A172 (cell line): ENCODE data around the gene MAJIN. TPM values are rescaled to one million over a fixed set of nuclear protein-coding genes. Genes with fewer than 3 reads are reported as not detected.

Source experiments
- DNase-seq: peaks from one replicate; pipeline ENCODE4 v3.0.0-alpha.2; 2015; ENCODE audit warnings: low spot score
- total RNA-seq: library from RNA; depleted of rRNA; stranded (reverse); fragments of >200 nt; shearing (Covaris generic); gene quantifications from 2 replicates; pipeline ENCODE4 v1.2.3, GENCODE V29; 2014

The MAJIN gene
- total RNA-seq, 1 experiment from 2014 or later: not detected

DNA sequence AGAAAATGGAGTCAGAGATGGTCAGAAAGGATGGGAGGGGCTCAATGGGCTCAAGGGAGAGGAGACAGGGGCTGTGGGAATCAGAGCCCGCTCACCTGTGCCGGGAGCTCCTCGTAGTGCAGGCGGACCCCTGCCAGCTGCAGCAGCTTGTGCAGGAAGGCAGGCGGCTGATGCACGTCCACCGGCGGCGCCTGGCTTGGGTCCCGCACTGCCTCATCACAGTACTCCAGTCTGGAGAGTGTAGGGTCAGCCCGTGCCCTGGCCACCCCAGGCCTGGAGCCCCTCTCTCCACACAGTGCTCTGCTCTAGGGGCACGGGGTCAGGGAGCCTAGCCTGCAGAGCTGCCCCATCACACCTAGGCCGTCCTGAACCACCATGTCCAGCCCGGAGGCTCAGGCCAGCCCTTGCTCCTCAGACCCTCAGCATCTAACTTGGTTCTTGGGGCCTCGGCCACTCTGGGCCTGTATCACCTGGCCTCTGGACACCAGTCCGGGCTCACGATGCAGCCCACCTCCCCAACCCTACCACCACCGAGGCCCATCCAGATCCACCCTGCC lies 58.7 kb downstream of the MAJIN start:
- DNase-seq: no peak

DNA sequence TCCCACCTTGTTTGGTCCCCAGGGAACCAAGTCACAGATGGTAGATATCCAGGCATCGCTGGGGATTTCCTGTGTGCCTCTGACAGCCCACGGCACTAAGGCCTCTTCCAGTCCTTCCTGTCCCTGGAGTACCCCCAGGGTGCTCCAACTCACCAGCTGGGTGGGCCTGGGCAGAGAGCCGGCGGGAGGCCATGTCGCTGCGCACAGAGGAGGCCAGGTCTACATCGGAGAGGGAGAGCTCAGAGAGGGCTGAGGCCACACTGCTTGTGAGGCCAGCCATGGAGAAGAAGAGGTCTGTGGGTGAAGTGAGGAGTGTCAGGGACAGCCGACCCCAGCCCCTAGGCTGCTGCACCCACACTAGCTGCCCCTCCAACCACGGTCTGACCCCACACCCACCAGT lies 60.2 kb downstream of the MAJIN start:
- no peak for DNase-seq

DNA sequence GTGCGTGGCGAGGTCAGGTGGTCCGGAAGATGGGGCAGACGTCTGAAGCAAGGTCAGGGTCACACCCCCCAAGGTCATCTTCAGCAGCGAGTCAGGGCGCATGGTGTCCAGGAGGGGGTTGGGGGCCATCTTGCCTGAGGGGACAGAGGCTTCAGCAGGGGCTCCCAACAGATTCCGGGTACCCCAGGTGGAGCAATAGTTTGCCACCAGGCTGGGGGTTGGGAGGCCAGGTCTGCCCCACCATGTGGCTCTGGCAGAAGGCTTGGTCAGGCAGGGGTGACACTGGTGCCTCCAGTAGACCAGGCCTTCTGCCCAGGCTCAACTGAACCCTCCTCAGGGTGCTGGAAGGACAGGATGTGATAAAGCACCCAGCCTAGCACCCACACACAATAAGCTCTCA lies 60.8 kb downstream of the MAJIN start:
- DNase-seq: no peak

- no peak for DNase-seq
These were observed 61.3 kb downstream of the MAJIN start for GRCh38 chr11:64910451-64911093.

DNA sequence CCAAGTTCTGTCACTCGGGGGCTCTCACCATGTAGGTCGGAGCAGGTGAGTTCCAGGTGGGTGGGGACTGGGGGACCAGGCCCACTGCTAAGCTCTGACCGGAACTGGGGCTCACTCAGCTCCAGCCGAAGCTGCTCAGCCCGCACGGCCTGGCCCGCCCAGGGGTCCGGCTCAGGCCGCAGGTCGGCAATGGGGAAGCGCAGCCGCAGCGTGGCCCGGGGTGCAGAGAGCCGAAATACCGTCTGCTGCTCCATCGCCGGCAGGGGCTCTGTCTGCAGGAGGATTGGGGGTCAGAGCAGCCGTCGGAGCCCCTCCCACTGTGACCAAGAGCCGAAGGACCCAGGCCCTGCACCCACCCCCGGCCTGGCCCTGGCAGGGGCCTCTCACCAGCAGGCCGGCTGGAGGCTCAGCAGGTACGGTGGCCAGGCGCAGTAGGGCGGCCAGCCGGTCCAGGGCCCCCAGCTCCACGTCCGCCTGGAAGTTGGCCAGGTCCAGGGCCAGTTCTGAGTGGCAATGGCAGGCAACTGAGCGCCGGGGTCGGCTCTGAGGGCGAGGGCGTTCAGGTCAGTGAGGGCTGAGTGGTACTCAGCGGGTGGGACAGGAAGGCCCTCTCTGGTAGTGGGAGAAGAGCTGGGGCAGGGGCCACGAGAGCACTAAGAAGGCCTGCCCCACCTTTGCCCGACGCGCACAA lies 62.1 kb downstream of the MAJIN start:
- DNase-seq: no peak

DNA sequence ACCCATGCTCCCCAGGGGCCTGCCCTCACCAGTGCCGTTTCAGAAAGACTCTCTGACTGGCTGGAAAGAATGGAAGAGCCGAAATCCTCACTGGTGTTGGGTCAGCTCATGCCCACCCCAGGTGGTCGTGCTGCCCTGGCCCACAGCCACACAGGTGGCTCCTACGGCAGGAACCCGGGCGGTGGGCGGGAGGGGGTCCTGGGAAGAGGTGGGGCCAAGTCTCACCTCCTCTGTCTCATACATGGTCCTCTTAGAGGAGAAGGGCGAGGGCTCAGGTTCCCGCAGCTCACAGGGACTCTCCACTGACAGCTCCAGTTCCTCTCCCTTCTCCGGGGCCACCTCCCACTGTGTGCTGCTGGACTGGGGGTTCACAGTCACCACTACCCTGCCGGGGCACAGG lies 63.1 kb downstream of the MAJIN start:
- no peak for DNase-seq

GRCh38 chr11:64906314-64906635 lies 65.6 kb downstream of the MAJIN start:
- DNase-seq: no peak

DNA sequence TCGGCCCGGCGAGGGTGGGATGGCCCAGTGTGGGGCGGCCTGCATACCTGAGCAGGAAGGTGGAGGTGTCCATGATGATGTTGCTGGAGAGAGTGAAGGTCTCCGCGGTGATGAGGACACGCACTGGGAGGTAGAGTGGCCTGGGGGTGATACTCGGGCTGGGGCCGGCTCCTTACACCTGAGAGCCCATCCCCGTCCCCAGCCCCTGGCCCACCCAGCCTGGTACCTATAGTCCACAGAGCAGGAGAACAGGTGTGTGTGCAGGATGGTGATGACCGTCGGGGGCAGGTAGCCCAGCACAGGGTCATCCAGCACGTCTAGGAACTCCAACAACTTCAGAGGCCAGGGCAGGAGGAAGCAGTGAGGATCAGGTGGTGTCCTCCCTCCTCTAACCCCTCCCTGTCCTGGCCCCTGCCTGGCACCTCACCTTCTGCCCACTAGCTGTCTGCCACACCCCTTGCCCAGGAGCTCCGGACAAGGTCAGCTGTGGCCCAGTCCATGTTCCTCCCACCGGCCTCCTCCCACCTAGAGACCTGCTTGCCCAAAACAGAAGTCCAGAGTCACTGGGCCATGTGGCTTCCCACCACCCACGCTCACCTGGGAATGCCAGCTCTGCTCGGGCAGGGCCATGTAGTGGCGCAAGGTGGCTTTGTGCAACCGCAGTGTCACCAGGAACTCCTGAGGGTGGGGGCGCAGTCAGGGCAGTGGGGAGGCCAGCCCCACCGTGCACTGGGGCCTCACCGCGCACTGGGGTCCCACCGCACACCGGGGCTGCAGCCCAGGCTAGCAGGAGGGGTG lies 66.2 kb downstream of the MAJIN start:
- no peak for DNase-seq

GRCh38 chr11:64903291-64903833 lies 68.5 kb downstream of the MAJIN start:
- no peak for DNase-seq

- no peak for DNase-seq
These were observed 69.6 kb downstream of the MAJIN start for GRCh38 chr11:64902102-64902900.

- DNase-seq: no peak
These were observed 71.1 kb downstream of the MAJIN start for GRCh38 chr11:64900774-64901173.

DNA sequence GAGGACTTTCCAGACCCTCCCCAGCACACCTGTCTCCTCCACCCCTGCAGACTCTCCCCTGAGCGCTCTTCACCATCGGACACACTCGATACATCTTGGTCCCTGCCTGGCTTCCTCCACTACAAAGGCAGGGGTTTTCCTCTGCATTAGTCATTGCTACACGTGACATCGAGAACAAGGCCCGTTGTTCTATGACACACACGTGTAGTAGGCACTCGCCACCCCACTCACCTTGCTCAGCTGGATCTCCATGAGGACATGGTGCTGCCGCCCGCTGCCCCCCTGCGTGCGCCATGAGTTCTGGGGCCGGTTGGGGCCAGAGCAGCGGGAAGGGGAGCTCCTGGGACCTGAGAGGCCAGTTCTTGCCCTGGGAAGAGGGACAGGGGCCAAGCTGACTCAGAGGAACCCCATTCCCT lies 71.6 kb downstream of the MAJIN start:
- DNase-seq: peak; percentile 67

DNA sequence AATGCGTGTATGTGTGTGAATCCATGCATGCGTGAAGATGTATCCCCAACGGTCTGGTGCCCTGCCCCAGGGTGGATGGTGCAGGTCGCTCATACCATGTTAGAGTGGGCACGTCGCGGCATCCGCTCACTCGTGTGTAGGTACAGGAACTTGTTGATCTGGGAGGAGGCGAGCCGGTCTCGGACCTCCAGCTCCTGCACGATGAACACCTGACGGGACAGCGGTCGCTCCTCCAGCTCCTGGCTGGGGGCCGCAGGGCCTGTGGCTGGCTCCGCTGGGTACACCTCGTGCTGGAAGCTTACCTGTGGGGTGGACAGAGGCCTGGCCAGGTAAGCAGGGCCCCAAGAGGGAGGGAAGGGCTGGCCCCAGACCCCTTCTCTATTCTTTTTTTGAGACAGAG lies 73.4 kb downstream of the MAJIN start:
- no peak for DNase-seq

GRCh38 chr11:64898076-64898445 lies 73.8 kb downstream of the MAJIN start:
- no peak for DNase-seq

DNA sequence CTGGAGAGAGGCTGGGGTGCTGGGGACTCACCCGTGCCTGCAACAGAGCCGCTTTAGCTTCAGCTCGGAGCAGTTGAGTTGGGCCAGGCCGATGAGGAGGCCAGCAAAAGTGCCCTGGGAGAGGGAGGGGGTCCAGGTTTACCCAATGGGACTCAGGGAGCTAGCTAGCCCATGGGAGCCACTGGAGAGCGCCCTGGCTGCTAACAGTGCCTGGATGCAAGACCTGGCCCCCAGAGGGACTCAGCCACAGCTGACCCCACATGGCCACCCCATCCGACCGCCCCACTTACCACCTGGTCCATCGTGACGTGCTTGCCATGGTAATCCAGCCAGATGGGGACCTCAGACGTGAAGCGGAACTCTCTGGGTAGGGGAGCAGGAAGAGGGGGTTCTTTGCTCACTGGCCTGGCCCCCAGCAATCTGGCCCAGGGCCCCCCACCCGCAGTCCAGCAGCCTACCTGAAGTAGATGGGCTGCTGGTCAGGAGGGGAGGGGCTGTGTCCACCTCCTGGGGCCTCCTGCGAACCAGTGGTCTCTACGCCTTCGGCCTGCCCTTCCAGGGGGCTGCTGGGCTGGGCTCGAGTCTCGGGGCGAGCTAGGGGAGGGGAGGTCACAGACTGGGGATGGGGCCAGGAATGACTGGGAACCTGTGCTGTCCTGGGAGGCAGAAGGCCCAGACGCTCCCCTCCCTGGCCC lies 74.4 kb downstream of the MAJIN start:
- no peak for DNase-seq

GRCh38 chr11:64896448-64897022 lies 75.4 kb downstream of the MAJIN start:
- DNase-seq: no peak

GRCh38 chr11:64894812-64895452 lies 77.0 kb downstream of the MAJIN start:
- DNase-seq: no peak

DNA sequence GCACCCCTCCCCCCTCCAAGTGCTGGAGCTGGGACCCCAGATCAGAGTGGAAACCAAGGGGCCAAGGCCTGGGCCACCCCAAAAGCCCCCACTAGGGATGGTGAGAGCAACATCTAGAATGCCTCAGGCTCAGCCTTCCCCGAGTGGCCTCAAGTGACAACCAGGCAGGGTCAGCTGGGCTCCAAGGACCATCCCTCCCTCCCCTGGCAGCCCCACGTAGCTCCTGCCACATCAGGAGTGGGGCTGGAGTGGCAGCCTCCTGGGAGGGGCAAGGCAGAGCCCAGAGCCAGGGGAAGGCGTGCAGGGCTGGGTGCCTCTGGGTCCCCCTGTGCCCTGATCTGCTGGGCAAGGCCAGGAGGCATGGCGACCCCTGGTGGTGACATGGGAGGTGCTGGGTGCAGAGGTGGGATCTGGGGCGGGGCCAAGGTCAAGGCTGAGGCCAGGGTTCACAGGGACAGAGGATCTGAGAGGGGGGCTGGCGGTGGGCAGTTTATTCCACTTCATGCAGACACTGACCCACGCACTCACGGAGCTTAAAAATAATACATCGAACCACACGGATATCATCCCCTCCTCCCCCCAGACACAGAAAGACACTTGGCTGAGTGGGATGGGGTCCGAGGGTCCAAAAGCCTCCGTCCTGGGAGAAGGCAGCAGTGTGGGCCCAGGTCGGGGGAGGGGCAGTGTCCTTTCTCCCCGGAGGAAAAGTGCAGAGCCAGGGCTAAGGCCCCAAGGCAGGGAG lies 77.7 kb downstream of the MAJIN start:
- peak; percentile 63 for DNase-seq
